NT2/D1 (cell line): ENCODE results near the gene PRR20G.

Experiments
- DNase-seq: peaks from one replicate; pipeline ENCODE4 v3.0.0-alpha.2; 2011; ENCODE audit warnings: low read depth, low spot score
- H3K27me3 ChIP-seq: 2 replicates; pipeline ENCODE4 v1.6.0; 2011; ENCODE audit warnings: mild to moderate bottlenecking; ENCODE audit not compliant: insufficient read length, insufficient read depth
- H3K36me3 ChIP-seq: 2 replicates; pipeline ENCODE4 v1.6.1; 2011; ENCODE audit warnings: mild to moderate bottlenecking, low read length, mixed read lengths; ENCODE audit not compliant: insufficient read depth, insufficient read length
- H3K4me1 ChIP-seq: 2 replicates; pipeline ENCODE4 v1.5.1; 2011; ENCODE audit not compliant: insufficient read depth, insufficient read length
- H3K4me3 ChIP-seq: 2 replicates; pipeline ENCODE4 v1.5.1; 2011; ENCODE audit warnings: low read depth; ENCODE audit not compliant: insufficient read length
- H3K9ac ChIP-seq: 2 replicates; pipeline ENCODE4 v1.6.0; 2011; ENCODE audit warnings: low read depth; ENCODE audit not compliant: insufficient read length
- H3K9me3 ChIP-seq: 2 replicates; pipeline ENCODE4 v1.5.1; 2011; ENCODE audit warnings: mild to moderate bottlenecking, low read length; ENCODE audit not compliant: insufficient read depth
- SUZ12 ChIP-seq: IDR thresholded peaks from 2 replicates; pipeline ENCODE4 v1.6.1; 2011; ENCODE audit not compliant: insufficient read length, insufficient read depth; ENCODE audit errors: extremely low read depth
- YY1 ChIP-seq: IDR thresholded peaks from 2 replicates; pipeline ENCODE4 v1.6.1; 2011; ENCODE audit not compliant: insufficient read length, insufficient read depth
- ZNF274 ChIP-seq: IDR thresholded peaks from 2 replicates; pipeline ENCODE4 v1.6.1; 2011; ENCODE audit warnings: mild to moderate bottlenecking, low read depth, low read length

Gene PRR20G

GRCh38 chr3:127252446-127252845, 35.4 kb downstream of the PRR20G start:
- Histone ChIP-seq H3K27me3 (no peaks in the 10 kb centered on the region), H3K4me3 (no peak overlapping the region), H3K4me1 (no peaks in the 10 kb centered on the region), H3K9me3 (peaks cover 46% of the 10 kb centered on the region), H3K36me3 (no peaks in the 10 kb centered on the region), H3K9ac (no peak overlapping the region)
- DNase-seq, result no peak
- TF ChIP-seq SUZ12, result no peak
- no peak for TF ChIP-seq YY1
- TF ChIP-seq ZNF274, result no peak

GRCh38 chr3:127250032-127250431, 37.8 kb downstream of the PRR20G start:
- TF ChIP-seq ZNF274, result no peak
- no peak for TF ChIP-seq YY1
- TF ChIP-seq SUZ12, result no peak
- Histone ChIP-seq H3K4me1 (no peaks in the 10 kb centered on the region), H3K9ac (no peak overlapping the region), H3K4me3 (no peak overlapping the region), H3K27me3 (no peaks in the 10 kb centered on the region), H3K9me3 (peaks cover 64% of the 10 kb centered on the region), H3K36me3 (no peaks in the 10 kb centered on the region)
- no peak for DNase-seq

GRCh38 chr3:127247292-127247691, 40.6 kb downstream of the PRR20G start:
- no peak for TF ChIP-seq ZNF274
- DNase-seq, result no peak
- Histone ChIP-seq H3K4me1 (no peaks in the 10 kb centered on the region), H3K27me3 (no peaks in the 10 kb centered on the region), H3K4me3 (no peak overlapping the region), H3K9ac (no peak overlapping the region), H3K36me3 (no peaks in the 10 kb centered on the region), H3K9me3 (peaks cover 76% of the 10 kb centered on the region)

GRCh38 chr3:127238602-127239001, 49.2 kb downstream of the PRR20G start:
- Histone ChIP-seq H3K4me3 (no peak overlapping the region), H3K9me3 (peaks cover 18% of the 10 kb centered on the region), H3K4me1 (no peaks in the 10 kb centered on the region), H3K27me3 (no peaks in the 10 kb centered on the region), H3K36me3 (no peaks in the 10 kb centered on the region), H3K9ac (no peak overlapping the region)
- no peak for DNase-seq
- TF ChIP-seq ZNF274 (no peak), SUZ12 (no peak), YY1 (no peak)

- Histone ChIP-seq H3K36me3 (no peaks in the 10 kb centered on the region), H3K4me1 (no peaks in the 10 kb centered on the region), H3K4me3 (no peak overlapping the region), H3K9ac (no peak overlapping the region), H3K9me3 (peaks cover 14% of the 10 kb centered on the region), H3K27me3 (no peaks in the 10 kb centered on the region)
- no peak for TF ChIP-seq YY1
- no peak for TF ChIP-seq ZNF274
- TF ChIP-seq SUZ12, result no peak
- DNase-seq, result no peak
Observed at GRCh38 chr3:127237835-127238234, 50.0 kb downstream of the PRR20G start.

GRCh38 chr3:127235706-127236105, 52.1 kb downstream of the PRR20G start:
- Histone ChIP-seq H3K9me3 (peaks cover 6% of the 10 kb centered on the region), H3K4me3 (no peak overlapping the region), H3K9ac (no peak overlapping the region), H3K27me3 (no peaks in the 10 kb centered on the region), H3K36me3 (no peaks in the 10 kb centered on the region), H3K4me1 (no peaks in the 10 kb centered on the region)
- TF ChIP-seq ZNF274 (no peak), YY1 (no peak), SUZ12 (no peak)
- no peak for DNase-seq

- Histone ChIP-seq H3K27me3 (no peaks in the 10 kb centered on the region), H3K4me1 (no peaks in the 10 kb centered on the region), H3K4me3 (no peak overlapping the region), H3K36me3 (no peaks in the 10 kb centered on the region), H3K9ac (no peak overlapping the region), H3K9me3 (peaks cover 10% of the 10 kb centered on the region)
- TF ChIP-seq ZNF274 (no peak), YY1 (no peak), SUZ12 (no peak)
- DNase-seq, result no peak
Observed at GRCh38 chr3:127234778-127235177, 53.1 kb downstream of the PRR20G start.
